ENCODE results near the gene UBQLN4.

UBQLN4 gene

GRCh38 chr1:156026588-156026987, 27.0 kb downstream of the UBQLN4 start:
- TF ChIP-seq POLR2A (IDR thresholded peaks at IDR 0.05; ENCODE audit: low read depth, low read length) = no peak
- no peak for FAIRE-seq

GRCh38 chr1:156025876-156026275, 27.7 kb downstream of the UBQLN4 start:
- TF ChIP-seq POLR2A (IDR thresholded peaks at IDR 0.05; ENCODE audit: low read depth, low read length) = no peak
- FAIRE-seq (no peak), DNase-seq (ENCODE audit: insufficient read length, low spot score) (no peak)

More at GRCh38 chr1:156026588-156026987, 27.0 kb downstream of the UBQLN4 start:
- no peak for DNase-seq (ENCODE audit: insufficient read length, low spot score)

- TF ChIP-seq POLR2A (IDR thresholded peaks at IDR 0.05; ENCODE audit: low read depth, low read length) = no peak
- no peak for DNase-seq (ENCODE audit: insufficient read length, low spot score)
- FAIRE-seq = no peak
Measured at GRCh38 chr1:156024801-156025200, 28.8 kb downstream of the UBQLN4 start.

- FAIRE-seq (no peak), DNase-seq (ENCODE audit: insufficient read length, low spot score) (no peak)
- no peak for TF ChIP-seq POLR2A (IDR thresholded peaks at IDR 0.05; ENCODE audit: low read depth, low read length)
Measured at GRCh38 chr1:156021954-156022353, 31.6 kb downstream of the UBQLN4 start.

GRCh38 chr1:156021093-156021428, 32.5 kb downstream of the UBQLN4 start:
- TF ChIP-seq POLR2A (IDR thresholded peaks at IDR 0.05; ENCODE audit: low read depth, low read length) = no peak
- DNase-seq (ENCODE audit: insufficient read length, low spot score) = no peak
- no peak for FAIRE-seq

GRCh38 chr1:156020293-156021092, 33.1 kb downstream of the UBQLN4 start, which contains the start of gene SSR2:
Gene SSR2, minus strand, starts transcription at chr1:156020951. Its CDS starts 784 bp downstream, at chr1:156020167.
- TF ChIP-seq POLR2A (IDR thresholded peaks at IDR 0.05; ENCODE audit: low read depth, low read length) = peak; percentile 97
- DNase-seq (ENCODE audit: insufficient read length, low spot score) = peak; percentile 93
- FAIRE-seq = no peak

GRCh38 chr1:156019946-156020292, 33.7 kb downstream of the UBQLN4 start:
- no peak for DNase-seq (ENCODE audit: insufficient read length, low spot score)
- TF ChIP-seq POLR2A (IDR thresholded peaks at IDR 0.05; ENCODE audit: low read depth, low read length) = no peak
- FAIRE-seq = no peak

- DNase-seq (ENCODE audit: insufficient read length, low spot score) = no peak
- TF ChIP-seq POLR2A (IDR thresholded peaks at IDR 0.05; ENCODE audit: low read depth, low read length) = no peak
- no peak for FAIRE-seq
Measured at GRCh38 chr1:156014829-156015228, 38.8 kb downstream of the UBQLN4 start.

- DNase-seq (ENCODE audit: insufficient read length, low spot score) (no peak), FAIRE-seq (no peak)
- TF ChIP-seq POLR2A (IDR thresholded peaks at IDR 0.05; ENCODE audit: low read depth, low read length) = no peak
Measured at GRCh38 chr1:156012051-156012817, 41.4 kb downstream of the UBQLN4 start.

- TF ChIP-seq POLR2A (IDR thresholded peaks at IDR 0.05; ENCODE audit: low read depth, low read length) = no peak
- DNase-seq (ENCODE audit: insufficient read length, low spot score) (no peak), FAIRE-seq (no peak)
Measured at GRCh38 chr1:156009404-156009803, 44.2 kb downstream of the UBQLN4 start.

GRCh38 chr1:156006666-156007376, 46.8 kb downstream of the UBQLN4 start:
- DNase-seq (ENCODE audit: insufficient read length, low spot score) (no peak), FAIRE-seq (no peak)
- no peak for TF ChIP-seq POLR2A (IDR thresholded peaks at IDR 0.05; ENCODE audit: low read depth, low read length)

GRCh38 chr1:156004843-156005584, 48.6 kb downstream of the UBQLN4 start:
- DNase-seq (ENCODE audit: insufficient read length, low spot score) (no peak), FAIRE-seq (no peak)
- no peak for TF ChIP-seq POLR2A (IDR thresholded peaks at IDR 0.05; ENCODE audit: low read depth, low read length)

- no peak for FAIRE-seq
- DNase-seq (ENCODE audit: insufficient read length, low spot score) = no peak
- TF ChIP-seq POLR2A (IDR thresholded peaks at IDR 0.05; ENCODE audit: low read depth, low read length) = no peak
Measured at GRCh38 chr1:156003923-156004188, 49.7 kb downstream of the UBQLN4 start.
